NCI-H2107 treated with DMSO at 0.1 percent for 48 hours (cell line): ENCODE results near the gene TTLL6.
"Not testable (repeated sequence)": the region's sequence is repeated elsewhere in the genome, so short reads cannot be mapped to it uniquely, and the experiment has no call there.

ENCODE experiments used
- DNase-seq: peaks from one replicate; lab custom pipeline; 2025; ENCODE audit not compliant: unreplicated experiment; lab: John Stamatoyannopoulos, UW

TTLL6 gene

DNA sequence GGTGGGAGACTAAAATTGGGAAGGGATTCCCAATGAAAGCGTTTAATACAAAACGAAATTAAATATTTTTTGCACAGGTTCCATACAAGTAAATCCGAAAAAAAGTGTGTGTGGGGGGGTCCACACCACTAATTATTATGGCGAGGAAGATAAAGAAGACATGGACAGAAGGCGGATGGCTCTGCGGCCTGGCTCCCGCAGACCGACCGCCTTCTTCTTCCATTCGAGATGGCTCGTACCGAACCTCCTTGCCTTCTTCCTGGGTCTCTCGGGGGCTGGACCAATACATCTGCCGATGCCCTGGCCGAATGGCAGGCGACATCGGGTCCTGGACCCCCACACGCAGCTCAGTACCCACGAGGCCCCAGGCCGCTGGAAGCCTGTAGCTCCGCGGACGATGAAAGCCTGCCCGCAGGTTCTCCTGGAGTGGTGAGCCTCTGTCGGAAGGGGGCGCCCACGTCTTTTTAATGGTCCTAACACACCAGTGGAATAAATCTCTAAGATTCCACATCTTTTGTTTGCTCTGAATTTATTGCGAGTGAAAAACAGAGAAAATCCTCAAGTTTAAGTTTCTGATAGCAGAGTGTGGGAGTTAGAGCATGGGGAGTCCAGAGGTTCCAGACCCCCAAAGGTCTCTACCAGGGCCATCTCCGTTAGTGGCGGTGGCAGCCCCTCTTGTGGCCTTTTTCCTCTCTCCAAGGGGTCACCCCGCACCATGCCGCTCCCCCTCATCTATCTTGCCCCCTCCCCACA is 92.6 kb downstream of the TTLL6 start:
- DNase-seq = peak; percentile 53

DNA sequence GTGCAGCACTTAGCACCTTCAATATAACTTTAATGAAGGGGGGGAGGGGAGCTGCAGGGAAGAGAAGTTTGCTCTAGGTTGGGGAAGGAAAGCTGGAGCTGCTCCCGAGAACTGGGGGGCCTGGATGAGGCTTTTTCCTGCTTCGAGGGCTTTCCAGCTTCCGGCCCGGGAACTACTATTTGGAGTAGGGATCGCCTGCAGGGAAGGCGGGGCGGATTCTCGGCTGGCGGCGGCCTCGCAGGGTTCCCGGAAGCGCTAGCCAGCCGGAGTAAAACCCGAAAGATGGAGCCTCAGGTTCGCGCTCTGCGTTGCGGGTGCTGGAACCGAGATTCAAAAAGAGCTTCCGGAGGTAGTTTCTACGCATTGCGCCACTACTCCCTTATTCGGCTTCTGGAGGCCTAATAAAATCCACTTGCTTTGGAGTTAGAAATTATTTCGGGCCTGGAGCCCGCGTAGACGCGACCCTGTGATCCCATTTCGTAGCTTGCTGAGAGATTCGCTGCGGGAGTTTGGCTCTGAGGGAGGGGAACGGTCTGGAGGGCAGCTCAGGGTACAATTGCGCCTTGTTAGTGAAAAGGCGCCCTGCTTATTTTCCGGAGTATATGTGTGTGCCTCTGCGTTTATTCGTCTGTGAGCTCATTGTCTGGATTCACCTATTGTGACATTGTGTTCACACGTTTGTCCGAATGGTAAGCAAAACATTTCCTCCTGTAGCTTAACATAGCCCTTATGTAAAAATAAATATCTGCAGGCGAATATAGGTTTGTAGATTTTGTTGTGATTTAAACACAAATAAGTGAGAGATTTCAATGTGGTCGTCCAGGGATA is 93.4 kb downstream of the TTLL6 start:
- DNase-seq = no peak

DNA sequence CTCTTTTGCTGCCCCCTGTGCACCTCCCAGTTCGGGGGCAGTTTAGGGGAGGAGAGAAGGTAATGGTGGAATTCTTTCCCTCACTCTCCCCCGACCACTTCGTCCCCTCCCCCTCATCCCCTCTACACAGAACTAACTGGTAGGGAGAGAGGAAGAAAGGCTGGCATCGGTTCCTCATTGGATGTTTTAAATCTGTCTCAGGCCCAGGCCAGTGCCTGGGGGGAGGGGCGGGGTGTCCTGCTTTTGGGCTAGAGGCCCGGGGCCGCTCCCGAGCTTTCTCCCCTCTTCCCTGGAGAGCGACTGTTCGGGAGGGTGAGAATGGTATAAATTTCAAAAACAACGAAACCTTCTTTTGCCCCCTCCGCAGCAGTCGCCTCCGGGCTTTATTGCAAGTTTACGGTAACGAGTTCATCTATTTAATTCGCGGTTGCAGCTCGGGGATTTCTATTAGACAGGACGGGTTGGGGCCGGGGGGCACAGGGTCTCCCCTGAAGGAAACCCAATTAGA is 94.1 kb downstream of the TTLL6 start, which contains the start of gene PRAC2:
Gene PRAC2 (plus strand): TSS at position 271 of the 508 bp plus-strand sequence. CDS start 1,226 bp downstream, outside the sequence.
- DNase-seq = no peak

- no peak for DNase-seq
Measured at GRCh38 chr17:48722201-48722907, 94.7 kb downstream of the TTLL6 start, which contains the start of gene PRAC1. PRAC1 (minus strand) TSS chr17:48722518; CDS start chr17:48722392, 126 bp downstream.

GRCh38 chr17:48721009-48721402 is 96.0 kb downstream of the TTLL6 start:
- no peak for DNase-seq

GRCh38 chr17:48720266-48721008 is 96.6 kb downstream of the TTLL6 start:
- no peak for DNase-seq

- DNase-seq = no peak
Measured at GRCh38 chr17:48719642-48720265, 97.3 kb downstream of the TTLL6 start.

- no peak for DNase-seq
Measured at GRCh38 chr17:48718761-48719641, 98.0 kb downstream of the TTLL6 start.

DNA sequence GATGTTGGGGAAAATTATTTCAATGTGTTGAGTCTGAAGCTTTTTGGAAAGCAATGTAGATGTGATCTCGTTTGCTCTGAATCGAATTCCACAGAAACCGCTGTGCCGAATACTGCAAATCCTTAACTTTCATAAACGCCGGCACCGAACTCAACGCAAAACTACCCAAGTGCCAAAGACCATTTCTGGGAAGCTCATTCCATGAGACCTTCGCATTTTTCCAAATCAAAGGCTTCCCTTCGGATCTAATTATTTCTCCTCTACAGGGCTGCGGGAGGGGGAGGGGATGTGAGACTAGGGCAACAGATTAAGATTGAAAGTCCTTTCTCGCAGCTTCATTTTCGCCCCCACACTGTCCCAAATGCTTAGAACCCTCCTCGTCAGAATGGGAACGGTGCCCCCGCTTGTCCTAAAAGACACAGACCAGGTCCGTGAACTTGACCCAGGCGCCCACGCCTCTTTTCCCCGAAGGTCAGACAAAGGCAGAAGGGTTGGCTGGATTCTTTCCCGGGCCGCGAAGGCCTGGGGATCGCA is 98.7 kb downstream of the TTLL6 start:
- DNase-seq = no peak

GRCh38 chr17:48717367-48718226 is 99.4 kb downstream of the TTLL6 start:
- no peak for DNase-seq

DNA sequence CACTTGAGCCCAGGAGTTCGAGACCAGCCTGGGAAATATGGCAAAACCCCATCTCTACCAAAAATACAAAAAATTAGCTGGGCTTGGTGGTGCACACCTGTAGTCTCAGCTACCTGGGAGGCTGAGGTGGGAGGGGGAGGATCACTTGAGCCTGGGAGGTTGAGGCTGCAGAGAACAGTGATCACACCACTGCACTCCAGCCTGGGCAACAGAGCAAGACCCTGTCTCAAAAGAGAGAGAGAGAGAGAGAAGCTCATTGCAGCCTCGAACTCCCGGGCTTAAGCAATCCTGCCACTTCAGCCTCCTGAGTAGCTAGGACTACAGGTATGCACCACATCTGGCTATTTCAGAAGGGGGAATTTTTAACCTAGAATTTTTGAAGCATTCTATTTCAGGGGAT is 100.5 kb downstream of the TTLL6 start:
- not testable (repeated sequence) for DNase-seq

DNA sequence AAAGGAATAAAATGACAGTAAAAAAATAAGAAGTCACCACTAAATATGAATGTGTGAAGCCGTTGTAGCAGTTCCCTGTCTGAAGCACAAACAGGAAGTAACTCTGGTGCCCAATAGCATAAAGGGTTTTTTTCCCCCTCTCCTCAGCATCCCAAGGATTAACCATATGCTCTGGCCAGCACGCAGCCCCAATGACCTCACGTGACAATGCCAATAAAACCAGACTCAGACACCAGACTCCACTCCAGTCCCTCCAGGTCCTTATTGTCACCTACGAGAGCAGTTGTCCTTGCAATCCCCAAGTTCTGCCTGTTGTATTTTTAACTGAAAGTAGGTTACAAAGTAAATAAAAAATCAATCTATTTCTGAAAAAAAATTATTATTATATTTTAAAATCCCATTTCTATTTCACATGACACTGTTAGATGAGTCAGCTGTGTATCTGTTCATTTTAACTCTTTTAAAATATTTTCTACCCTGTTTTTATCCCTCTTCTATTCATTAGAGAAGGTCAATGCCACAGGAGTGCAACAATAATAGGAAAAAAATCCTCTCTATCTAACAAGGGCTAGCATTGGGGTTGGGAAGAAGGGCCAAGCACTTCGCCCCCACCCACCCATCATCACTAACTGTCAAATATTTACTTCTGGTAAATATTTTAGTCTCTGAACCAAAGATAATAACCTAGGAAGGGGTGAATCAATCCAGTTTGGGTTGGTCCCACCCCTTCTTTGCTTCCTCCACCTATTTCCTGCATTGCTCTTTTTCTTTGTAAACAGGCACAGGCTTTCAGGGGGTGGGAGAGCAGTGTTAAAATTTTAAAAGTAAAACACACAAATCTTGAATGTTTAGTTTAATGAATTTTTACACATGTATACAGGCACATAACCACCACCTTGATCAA is 101.3 kb downstream of the TTLL6 start:
- no peak for DNase-seq
